Measurements from ENCODE around the gene CD93.

CD93 gene

GRCh38 chr20:23061734-23062561 is 24.2 kb downstream of the CD93 start:
- DNase-seq, result no peak

DNA sequence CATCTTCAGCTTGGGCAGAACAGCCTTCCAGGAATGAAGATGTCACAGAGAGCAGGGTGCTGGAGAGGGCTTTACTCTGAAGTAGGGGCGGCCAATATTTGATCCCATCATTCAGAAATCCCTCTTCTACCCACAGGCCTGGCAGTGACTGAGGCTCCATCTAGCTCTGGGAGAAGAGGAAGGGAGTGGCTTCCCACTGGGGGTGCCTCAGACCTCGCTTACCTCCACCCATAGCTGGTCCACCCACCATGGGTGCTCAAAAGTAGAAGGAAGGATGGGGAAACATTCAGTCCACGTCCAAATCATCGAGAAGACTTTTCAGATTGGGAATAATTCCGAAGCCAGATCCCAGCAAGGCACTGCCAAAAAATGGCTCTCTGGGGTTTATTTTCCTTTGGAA is 24.9 kb downstream of the CD93 start:
- no peak for DNase-seq

DNA sequence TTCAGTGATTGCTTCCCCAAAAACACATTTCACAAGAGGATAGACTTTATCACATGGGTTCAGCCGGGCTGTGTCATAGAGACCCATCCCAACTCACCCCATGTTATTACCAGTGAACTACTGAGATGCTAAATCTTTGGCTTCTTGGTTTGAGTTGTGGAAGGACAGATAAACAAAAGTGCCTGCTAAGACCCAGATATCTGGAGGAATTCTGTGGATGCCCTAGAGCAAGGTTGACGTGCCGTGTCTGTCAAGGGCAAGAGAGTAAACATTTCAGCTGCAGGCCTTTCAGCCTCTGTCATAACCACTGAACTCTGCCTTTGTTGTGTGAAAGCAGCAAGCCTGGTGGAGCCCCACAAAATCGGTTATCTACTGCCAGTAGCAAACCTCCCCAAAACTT is 25.5 kb downstream of the CD93 start:
- no peak for DNase-seq

DNA sequence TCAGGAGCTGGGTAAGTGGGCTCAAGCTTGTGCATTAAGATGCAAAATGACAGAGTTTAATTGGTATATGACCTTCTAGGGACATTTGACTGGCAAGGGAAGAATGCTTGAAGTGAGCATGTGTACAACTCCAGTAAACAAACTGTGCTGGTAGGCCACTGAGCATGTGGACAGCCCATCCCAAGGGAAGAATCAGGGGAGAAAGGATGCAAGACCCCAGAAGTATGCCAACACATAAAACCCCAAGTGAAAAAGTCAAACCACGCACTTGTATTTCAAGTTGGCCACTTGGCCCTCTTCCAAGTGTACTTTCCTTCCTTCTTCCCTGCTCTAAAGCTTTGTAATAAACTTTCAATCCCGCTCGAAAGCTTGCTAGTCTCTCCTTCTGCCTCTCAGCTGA is 26.3 kb downstream of the CD93 start:
- DNase-seq, result no peak

DNA sequence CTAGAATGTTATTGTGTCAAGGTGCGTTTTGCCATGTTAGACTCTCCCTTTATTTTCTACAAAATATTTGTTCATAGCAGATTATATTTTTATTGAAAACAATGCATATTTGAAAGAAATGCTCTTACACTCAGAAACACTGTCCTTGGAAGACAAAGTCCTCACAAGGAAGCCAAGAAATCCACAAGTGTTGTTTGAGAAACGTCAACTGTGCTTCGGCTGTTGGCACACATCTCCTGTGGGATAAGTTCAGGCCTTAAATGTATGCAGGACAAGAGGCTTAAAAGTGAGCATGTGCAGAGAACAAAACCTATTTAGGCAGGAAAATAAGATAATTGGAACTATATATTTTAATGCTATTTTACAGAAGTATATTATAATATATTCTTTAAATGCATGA is 27.1 kb downstream of the CD93 start:
- no peak for DNase-seq

GRCh38 chr20:23058240-23058639 is 27.9 kb downstream of the CD93 start:
- no peak for DNase-seq

GRCh38 chr20:23052904-23053303 is 33.2 kb downstream of the CD93 start:
- no peak for DNase-seq

DNA sequence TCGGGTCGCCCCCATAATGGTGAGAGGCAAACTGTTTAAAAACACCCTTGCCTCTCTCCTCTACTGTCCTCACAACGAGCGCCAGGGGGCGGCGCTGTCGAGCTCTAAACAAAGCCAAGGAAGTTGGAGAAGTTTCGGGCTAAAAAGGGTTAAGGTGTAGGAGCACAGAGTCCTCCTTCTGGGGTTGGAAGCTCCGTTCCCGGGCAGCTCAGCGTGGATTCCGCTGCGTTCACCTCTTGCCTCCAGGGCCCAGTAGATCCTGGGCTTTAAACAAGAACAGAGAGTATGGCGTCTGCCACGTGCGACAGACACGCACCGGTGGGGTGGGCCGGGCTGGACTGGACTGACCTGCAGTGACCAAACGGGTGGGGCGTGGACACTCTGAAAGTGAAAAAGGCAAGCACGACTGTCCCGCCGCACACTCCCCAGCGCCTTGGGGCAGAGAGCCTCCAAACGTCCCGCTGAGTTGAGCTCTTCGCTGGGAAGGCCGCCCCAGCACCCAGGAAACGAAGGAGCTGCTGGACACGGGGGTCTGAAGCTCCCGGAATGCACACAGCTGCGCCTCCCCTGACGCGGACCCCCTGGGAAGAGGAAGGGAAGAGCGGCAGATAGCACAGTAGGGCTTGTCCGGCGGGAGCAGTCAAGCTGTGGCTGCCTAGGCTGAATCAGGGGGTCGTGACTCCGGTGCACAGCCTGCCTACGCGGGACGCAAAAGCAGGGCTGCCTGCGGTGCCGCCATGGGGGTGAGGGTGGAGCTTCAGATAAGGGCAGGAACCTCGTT is 35.1 kb downstream of the CD93 start:
- DNase-seq, result peak in 11 of 51 donors; percentile 10 to 49 (median 29)

- DNase-seq, result peak in 1 of 51 donors; percentile 16
Measured at GRCh38 chr20:23050076-23050838, 35.9 kb downstream of the CD93 start.

DNA sequence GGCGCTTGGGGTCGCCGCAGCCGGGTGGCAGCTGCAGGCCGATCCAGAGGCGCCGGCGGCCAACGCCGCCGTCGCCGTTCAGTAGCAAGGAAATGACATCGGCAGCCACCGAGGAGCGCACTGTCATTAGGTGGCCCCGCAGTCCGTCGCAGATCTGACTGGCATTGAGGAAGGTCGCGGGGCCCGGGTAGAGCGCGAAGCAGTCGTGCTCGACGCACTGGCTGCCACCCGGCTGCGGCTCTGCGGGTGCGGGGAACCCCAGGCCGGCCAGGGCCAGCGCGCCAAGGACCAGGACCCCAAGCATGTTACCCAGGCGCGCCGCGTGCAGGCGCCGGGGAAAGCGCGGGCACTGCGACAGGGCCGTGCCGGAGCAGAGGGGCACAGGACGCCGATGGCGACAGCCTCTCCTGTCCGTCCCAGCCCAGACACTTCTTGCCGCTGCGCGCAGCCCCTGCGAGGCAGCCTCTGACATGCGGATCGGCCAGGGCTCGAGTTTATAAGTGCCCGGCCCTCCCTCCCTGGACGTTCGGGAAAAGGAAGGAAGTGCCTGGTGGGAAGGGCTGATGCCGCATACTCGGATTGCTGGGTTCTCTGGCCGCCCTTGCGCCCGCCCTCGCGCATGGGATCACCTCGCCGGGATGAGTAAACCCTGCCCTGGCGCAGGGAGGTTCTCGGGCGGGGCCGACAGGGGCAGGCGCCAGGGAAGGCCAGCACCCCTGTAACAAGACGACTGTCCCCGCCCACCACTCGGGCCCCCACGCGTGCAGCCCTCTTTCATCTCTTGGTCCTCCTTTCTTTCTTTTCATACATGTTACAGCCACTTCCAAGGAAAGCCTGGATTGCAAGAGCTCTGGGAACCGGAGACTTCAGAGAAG is 36.7 kb downstream of the CD93 start, which contains the start of gene THBD:
Gene THBD, minus strand, starts transcription at position 472 of the 875 bp plus-strand sequence. Its CDS starts 168 bp downstream, at position 304.
- peak in 1 of 51 donors; percentile 50 for DNase-seq

DNA sequence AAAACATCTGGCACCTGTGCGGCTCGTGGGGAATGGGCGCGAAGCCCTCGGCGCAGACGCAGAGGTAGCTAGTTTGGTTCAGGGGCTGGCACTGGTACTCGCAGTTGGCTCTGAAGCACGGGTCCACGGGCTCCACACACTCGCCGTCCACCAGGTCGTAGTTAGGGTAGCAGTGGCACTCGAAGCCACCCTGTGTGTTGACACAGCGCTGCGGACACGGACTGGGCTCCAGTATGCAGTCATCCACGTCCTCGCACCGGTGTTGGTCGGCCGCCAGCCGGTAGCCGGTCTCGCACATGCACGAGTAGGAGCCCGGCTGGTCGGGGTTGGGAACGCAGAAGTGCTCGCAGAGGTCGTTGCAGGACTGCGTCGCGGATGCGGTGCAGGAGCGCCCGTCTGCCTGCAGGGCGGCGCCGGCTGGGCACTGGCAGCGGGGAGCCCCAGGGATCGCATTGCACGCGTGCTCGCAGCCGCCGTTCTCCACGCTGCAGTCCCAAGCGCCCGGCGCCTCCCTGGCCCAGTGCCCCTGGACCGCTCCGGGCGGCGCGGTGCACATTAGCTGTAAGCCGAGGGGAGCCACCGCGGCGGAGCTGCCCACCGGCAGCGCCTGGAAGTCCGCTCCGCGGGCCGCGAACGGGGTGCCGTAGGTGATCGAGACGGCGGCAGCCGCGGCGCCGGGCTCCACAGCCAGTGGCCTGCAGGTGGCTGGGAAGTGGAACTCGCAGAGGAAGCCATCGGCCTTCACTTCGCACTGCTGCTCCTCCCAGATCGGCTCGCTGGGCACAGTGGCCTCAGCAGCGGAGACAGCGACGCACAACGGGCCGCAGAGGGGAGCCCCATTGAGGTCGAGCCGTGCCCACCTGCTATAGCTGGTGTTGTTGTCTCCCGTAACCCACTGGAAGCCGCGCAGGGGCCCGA is 37.6 kb downstream of the CD93 start:
- DNase-seq, result peak in 1 of 51 donors; percentile 14

DNA sequence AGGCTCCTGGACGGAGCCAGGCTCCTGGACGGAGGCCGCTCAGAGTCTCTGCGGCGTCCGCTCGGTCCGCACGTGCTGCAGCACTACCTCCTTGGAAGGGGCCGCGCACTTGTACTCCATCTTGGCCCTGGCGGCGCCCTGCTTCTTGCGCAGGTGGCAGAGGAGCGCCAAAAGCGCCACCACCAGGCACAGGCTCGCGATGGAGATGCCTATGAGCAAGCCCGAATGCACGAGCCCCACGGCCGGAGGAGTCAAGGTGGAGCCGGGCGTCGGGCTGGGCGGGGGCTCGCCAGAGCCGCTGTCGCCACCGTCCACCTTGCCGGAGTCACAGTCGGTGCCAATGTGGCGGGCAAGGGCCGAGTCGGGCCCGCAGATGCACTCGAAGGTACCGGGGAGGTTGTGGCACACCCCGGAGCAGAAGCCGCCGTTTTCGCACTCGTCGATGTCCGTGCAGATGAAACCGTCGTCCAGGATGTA is 38.3 kb downstream of the CD93 start:
- no peak for DNase-seq

DNA sequence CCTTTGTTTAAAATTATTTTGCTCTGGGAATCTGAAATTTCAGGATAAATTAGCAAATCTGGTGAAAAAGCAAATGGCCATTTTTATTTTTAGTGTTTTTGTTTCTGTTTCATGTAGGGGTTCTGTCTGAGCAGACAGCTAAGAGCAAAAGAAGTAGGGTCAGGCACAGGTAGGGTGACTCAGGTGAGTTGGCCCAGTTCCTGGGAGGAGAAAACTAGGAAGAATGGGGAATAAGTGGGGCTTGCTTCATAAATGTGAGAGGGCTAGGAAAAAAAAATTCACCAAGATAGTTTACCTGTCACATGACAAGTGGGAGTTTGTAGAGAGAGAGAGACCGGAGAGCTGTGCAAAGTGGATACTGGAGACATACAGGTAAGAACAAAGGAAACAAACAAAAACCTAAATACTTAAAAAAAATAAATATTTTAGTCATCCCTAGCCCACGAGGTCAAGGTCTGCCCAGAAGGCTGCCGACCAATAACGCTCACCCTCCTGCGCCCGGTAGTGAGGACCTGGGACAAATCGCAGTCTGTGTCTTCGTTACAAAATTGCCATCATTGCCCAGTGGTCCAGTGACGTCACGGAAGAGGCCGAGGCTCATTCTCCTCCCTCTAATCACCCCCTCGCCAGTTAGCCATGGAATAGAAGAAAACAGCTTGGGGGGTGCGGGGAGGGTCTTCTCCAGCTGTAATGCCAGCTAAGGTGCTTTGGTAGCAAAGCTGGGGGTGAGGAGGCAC is 39.0 kb downstream of the CD93 start:
- DNase-seq, result no peak

- no peak for DNase-seq
Measured at GRCh38 chr20:23046431-23046830, 39.7 kb downstream of the CD93 start.

DNA sequence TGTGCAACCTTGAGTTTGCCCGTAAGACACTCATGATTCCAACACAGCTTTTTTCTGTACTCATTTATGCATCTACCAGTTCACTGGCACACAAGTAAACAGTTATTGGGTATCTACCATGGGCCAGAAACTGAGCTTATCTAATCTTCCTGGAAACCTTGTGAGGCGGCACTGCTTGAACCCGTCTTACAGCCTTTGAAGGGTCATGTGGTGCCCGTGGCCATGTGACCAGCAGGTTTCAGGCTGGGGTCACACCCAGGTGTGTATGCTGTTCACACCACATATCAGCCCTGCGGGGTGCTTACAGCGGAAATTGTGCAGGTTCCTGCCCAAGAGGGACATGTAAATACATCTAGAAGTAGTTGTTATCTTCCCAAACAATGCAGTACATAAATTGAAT is 42.7 kb downstream of the CD93 start:
- DNase-seq, result no peak

DNA sequence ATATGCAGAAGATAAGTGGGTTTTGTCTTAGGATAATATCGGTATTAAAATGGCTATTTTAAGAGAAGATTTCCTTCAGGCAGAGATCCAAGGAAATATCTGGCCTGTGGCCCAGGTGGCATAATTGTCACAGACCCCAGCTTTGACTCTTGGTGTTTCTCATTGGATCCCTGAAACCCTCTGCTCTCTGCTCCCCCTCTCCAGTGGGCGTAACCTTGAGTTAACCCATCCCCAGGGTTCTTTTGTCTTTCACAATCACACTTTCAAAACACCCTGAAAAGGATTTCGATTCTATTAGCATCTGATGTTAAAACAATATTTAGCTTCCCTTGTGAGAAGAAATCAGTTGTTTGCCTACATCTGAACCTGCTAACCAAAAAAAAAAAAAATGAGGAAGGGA is 43.9 kb downstream of the CD93 start:
- DNase-seq, result no peak

- DNase-seq, result no peak
Measured at GRCh38 chr20:23039885-23040508, 46.1 kb downstream of the CD93 start.

- no peak for DNase-seq
Measured at GRCh38 chr20:23039136-23039875, 46.8 kb downstream of the CD93 start.

Measured in hypothalamus (tissue), 51 donors.